HG02943 (cell line): ENCODE data around the gene CNTNAP2.
"Not testable (repeated sequence)": the region's sequence is repeated elsewhere in the genome, so short reads cannot be mapped to it uniquely, and the experiment has no call there.

Source experiments
- ATAC-seq: cut with Tn5 transposase; IDR thresholded peaks from one replicate; pipeline ENCODE4 v1.9.1; 2021; ENCODE audit warnings: mild to moderate bottlenecking, low read depth, moderate library complexity; ENCODE audit not compliant: unreplicated experiment

Gene CNTNAP2

DNA sequence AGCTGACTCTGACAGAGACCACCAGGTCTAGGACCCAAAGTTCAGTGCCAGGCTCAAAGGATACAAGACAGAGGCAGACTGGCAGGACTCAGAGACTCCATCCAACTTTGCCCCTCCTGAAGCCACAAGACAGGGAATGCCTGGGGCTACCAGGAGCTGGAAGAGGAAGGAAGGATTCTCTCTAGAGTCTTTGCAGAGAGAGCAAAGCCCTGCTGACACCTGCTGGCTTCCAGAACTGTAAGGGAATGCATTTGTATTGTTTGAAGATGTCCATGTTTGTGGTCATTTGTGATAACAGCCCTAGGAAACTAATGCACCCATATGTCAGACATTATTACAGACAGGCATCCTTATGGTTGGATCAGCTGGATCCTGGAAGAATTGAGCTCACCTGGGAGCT is 2341.7 kb downstream of the CNTNAP2 start:
- ATAC-seq, result no peak

DNA sequence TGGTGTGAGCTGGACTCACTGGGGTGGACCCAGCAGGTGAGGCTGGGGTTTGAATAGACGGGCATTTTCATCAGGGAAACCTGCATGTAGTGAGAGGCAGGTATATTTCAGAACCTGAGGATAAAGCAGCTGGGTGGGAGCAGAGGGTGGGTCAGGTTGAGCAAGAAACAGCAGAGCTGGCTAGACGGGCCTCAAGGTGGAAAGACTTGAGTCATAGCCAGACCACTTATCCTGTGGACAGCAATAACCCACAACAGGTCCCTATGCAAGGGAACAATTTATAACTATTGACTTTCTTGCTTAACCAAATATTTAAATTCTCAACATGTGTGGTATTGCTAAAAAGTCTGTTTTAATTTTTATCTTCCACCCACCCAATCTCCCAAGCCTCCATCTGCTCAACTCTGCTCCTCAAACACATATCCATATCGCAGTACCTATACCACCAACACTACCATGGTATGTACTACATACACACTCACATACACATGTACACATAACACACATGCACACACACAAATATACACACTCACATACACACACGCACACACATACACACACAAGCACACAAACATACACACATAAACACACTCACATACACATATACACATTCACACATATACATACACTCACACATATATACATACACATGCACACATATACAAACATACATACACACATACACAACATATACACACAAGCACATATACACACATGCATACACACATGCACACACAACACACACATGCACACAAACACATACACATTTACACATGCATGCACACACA is 2345.0 kb downstream of the CNTNAP2 start:
- ATAC-seq, result no peak

DNA sequence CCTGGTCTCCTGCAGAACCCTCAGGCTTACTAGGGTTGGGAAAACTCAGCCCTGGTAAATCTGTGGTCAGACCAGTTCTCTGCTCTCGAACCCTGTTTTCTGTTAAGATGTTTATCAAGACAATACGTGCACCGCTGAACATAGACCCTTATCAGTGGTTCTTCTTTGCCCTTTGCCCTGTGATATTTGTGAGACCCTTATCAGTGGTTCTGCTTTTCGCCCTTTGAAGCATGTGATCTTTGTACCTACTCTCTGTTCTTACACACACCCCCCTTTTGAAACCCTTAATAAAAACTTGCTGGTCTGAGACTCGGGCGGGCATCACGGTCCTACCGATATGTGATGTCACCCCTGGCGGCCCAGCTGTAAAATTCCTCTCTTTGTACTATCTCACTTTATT is 2346.2 kb downstream of the CNTNAP2 start:
- not testable (repeated sequence) for ATAC-seq

DNA sequence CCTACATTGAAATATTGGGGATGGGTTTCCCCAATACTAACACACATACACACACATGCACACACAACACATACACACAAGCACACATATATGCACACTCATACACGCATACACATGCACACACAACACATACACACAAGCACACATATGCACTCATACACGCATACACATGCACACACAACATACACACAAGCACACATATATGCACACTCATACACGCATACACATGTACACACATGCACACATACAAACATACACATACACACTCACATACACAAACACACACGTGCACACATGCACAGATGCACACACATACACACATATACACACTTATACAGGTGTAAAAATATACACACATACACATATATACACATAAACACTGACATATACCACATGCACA is 2346.6 kb downstream of the CNTNAP2 start:
- no peak for ATAC-seq

DNA sequence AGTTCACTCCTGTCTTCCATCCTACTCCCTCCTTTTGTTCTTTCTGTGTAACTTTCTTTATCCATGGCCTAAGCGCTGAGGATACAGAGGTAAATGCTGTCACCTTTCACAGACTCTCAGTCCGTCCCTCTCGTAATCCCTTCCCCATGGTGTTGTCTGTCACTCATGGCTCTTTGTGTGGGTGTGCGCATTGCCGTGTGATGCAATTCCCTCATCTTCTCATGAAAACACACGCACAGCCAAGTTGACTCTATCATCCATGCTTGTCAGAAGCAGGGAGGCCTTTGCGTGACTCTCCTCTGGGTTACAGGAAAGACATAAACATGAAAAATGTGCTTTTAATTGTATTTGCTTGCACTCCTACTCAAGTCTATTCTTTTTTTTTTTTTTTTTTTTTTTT is 2348.3 kb downstream of the CNTNAP2 start:
- no peak for ATAC-seq

DNA sequence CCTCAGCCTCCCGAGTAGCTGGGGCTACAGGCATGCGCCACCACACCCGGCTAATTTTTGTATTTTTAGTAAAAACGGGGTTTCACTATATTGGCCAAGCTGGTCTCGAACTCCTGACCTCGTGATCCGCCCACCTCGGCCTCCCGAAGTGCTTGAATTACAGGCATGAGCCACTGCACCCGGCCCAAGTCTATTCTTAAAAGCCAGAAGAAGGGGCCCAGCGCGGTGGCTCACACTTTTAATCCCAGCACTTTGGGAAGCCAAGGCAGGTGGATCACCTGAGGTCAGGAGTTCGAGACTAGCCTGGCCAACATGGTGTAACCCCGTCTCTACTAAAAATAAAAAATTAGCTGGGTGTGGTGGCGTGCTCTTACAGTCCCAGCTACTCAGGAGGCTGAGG is 2348.8 kb downstream of the CNTNAP2 start:
- not testable (repeated sequence) for ATAC-seq

DNA sequence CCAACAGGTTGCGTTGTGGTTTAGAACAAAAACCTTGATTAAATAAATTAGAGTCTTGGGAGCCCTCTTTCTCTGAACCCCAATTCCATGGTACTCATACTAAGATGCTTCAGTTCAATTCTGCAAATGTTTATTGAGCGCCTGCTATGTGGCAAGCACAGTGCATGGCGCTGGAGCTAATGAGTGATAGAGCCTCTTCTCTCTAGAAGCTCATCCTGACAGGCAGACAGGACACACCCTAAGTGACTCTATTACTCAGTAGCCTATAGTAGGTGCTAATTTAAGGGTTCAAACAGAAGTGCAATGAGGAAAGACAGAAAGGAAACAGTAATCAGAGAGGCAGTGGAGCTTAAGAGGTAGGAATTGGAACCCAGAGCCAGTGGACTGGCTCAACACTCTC is 2349.5 kb downstream of the CNTNAP2 start:
- ATAC-seq, result no peak

DNA sequence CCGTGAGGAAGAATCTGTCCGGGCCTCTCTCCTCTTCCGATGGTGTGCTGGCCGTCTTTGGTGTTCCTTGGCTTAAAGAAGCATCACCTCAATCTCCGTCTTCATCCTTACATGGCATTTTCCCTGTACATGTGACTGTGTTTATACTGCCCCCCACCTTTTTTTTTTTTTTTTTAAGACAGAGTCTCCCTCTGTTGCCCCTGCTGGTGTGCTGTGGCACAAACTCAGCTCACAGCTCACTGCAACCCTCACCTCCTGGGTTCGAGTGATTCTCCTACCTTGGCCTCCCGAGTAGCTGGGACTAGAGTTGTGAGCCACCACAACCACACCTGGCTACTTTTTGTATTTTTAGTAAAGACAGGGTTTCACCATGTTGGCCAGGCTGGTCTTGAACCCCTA is 2352.1 kb downstream of the CNTNAP2 start:
- no peak for ATAC-seq
